Neural cell (in vitro differentiated cells): ENCODE results near the gene OR2V1. TPM values are rescaled to one million over a fixed set of nuclear protein-coding genes. Genes with fewer than 3 reads are reported as not detected.

Experiments
- H2AFZ ChIP-seq: fragments of 200-600, 300-800 bp; sonication (generic), shearing (Covaris generic); 2 replicates; pipeline ENCODE4 v1.6.0; 2014; ENCODE audit warnings: low read depth, mild to moderate bottlenecking, antibody characterized with exemption, low read length, moderate library complexity
- H3F3A ChIP-seq: fragments of 200-600 bp; shearing (Covaris generic); 2 replicates; pipeline ENCODE4 v1.6.1; 2016; ENCODE audit warnings: mild to moderate bottlenecking, moderate library complexity, mixed read lengths, antibody characterized with exemption, low read length; ENCODE audit not compliant: insufficient read depth, poor library complexity, severe bottlenecking
- H3K27ac ChIP-seq: fragments of 200-600, 300-800 bp; sonication (generic), shearing (Covaris generic); 2 replicates; pipeline ENCODE4 v1.5.1; 2014; ENCODE audit warnings: mild to moderate bottlenecking, low read length, moderate library complexity
- H3K27me3 ChIP-seq: fragments of 300-800, 200-600 bp; sonication (generic), shearing (Covaris generic); 2 replicates; pipeline ENCODE4 v1.6.0; 2014; ENCODE audit warnings: mild to moderate bottlenecking, low read depth, low read length, moderate library complexity; ENCODE audit not compliant: insufficient read depth
- H3K36me3 ChIP-seq: fragments of 300-800, 200-600 bp; sonication (generic), shearing (Covaris generic); 2 replicates; pipeline ENCODE4 v1.5.1; 2014; ENCODE audit warnings: mild to moderate bottlenecking, antibody characterized with exemption, low read length, moderate library complexity; ENCODE audit not compliant: insufficient read depth
- H3K4me2 ChIP-seq: fragments of 300-800, 200-600 bp; sonication (generic), shearing (Covaris generic); 2 replicates; pipeline ENCODE4 v1.6.0; 2014; ENCODE audit warnings: mild to moderate bottlenecking, low read length
- H3K4me3 ChIP-seq: fragments of 300-800, 200-600 bp; sonication (generic), shearing (Covaris generic); 2 replicates; pipeline ENCODE4 v1.5.1; 2014; ENCODE audit warnings: mild to moderate bottlenecking, low read length, moderate library complexity
- H3K79me2 ChIP-seq: fragments of 200-600 bp; shearing (Covaris generic); replicated peaks from 2 replicates; pipeline ENCODE4 v1.6.0; 2014; ENCODE audit warnings: mild to moderate bottlenecking, low read length, moderate library complexity; ENCODE audit not compliant: insufficient read depth
- H3K9ac ChIP-seq: fragments of 300-800, 200-600 bp; sonication (generic), shearing (Covaris generic); 2 replicates; pipeline ENCODE4 v1.6.1; 2016; ENCODE audit warnings: mild to moderate bottlenecking, low read length, mixed read lengths
- H3K9me2 ChIP-seq: fragments of 200-600 bp; shearing (Covaris generic); 2 replicates; pipeline ENCODE4 v1.6.1; 2016; ENCODE audit warnings: mild to moderate bottlenecking, low read length, mixed read lengths; ENCODE audit not compliant: insufficient read depth
- H3K9me3 ChIP-seq: fragments of 200-600, 300-800 bp; sonication (generic), shearing (Covaris generic); 2 replicates; pipeline ENCODE4 v1.6.1; 2016; ENCODE audit warnings: mild to moderate bottlenecking, mixed run types, low read length, moderate library complexity, mixed read lengths
- H4K20me1 ChIP-seq: fragments of 200-600 bp; shearing (Covaris generic); 2 replicates; pipeline ENCODE4 v1.6.1; 2016; ENCODE audit warnings: mild to moderate bottlenecking, mixed run types; ENCODE audit not compliant: insufficient read depth
- EP300 ChIP-seq: fragments of 450-650 bp; conservative IDR thresholded peaks from 2 replicates; pipeline ENCODE4 v1.6.1; 2014; ENCODE audit warnings: antibody characterized with exemption, mild to moderate bottlenecking, moderate library complexity; ENCODE audit not compliant: poor library complexity, severe bottlenecking
- EZH2 ChIP-seq: fragments of 200-600, 300-800 bp; shearing (Covaris generic), sonication (generic); IDR thresholded peaks from 2 replicates; pipeline ENCODE4 v1.6.1; 2014; ENCODE audit warnings: antibody characterized with exemption, low read length, borderline replicate concordance, mild to moderate bottlenecking; ENCODE audit not compliant: insufficient read depth, poor library complexity, severe bottlenecking
- MXI1 ChIP-seq: fragments of 450-650 bp; conservative IDR thresholded peaks from 2 replicates; pipeline ENCODE4 v1.6.1; 2014; ENCODE audit warnings: antibody characterized with exemption, mild to moderate bottlenecking; ENCODE audit not compliant: poor library complexity, severe bottlenecking
- POLR2AphosphoS5 ChIP-seq: IDR thresholded peaks from 2 replicates; pipeline ENCODE4 v1.6.1; 2012
- RAD21 ChIP-seq: fragments of 450-650 bp; conservative IDR thresholded peaks from 2 replicates; pipeline ENCODE4 v1.6.1; 2014; ENCODE audit warnings: antibody characterized with exemption, mild to moderate bottlenecking, moderate library complexity
- SMC3 ChIP-seq: fragments of 450-650 bp; conservative IDR thresholded peaks from 2 replicates; pipeline ENCODE4 v1.6.1; 2014; ENCODE audit warnings: antibody characterized with exemption, mild to moderate bottlenecking, moderate library complexity; ENCODE audit not compliant: poor library complexity
- TAF1 ChIP-seq: IDR thresholded peaks from 2 replicates; pipeline ENCODE4 v1.6.1; 2012; ENCODE audit warnings: low read depth
- polyA plus RNA-seq: library from polyadenylated mRNA; depleted of rRNA; stranded (reverse); fragments of >200 nt; gene quantifications from 2 replicates; pipeline ENCODE4 v1.2.3, GENCODE V29; 2014
- TF ChIP-seq, protein P1 (sequence below): fragments of 450-650 bp; IDR thresholded peaks from 2 replicates; pipeline ENCODE4 v1.5.1; 2014; ENCODE audit warnings: antibody characterized with exemption, mild to moderate bottlenecking, moderate library complexity; ENCODE audit not compliant: poor library complexity, severe bottlenecking
- TF ChIP-seq, protein P2 (sequence below): IDR thresholded peaks from 2 replicates; pipeline ENCODE4 v1.6.1; 2012; ENCODE audit warnings: borderline replicate concordance

The OR2V1 gene
- polyA plus RNA-seq, 1 donor from 2014 or later: not detected

DNA sequence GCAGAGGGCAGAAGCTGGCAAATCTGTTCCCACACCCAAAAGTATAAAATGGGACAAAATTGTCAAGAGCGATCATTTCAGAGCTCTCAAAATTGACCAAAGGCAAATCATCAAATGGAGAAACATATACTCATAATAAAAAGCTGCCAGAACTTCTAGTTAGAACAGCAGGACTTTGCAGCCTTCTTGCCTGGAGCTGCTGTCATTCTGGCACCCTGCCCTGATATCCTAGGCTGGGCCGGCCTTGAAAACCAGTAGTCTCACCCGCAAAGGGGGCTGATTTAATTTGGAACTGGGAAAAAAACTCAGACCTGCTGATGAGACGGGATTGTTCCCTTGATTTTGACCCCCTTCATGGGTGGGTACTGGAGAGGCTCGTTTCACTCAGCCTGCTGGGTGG lies 18.5 kb downstream of the OR2V1 start:
- peaks cover 36% of the 10 kb centered on the region for H3K27me3 ChIP-seq

DNA sequence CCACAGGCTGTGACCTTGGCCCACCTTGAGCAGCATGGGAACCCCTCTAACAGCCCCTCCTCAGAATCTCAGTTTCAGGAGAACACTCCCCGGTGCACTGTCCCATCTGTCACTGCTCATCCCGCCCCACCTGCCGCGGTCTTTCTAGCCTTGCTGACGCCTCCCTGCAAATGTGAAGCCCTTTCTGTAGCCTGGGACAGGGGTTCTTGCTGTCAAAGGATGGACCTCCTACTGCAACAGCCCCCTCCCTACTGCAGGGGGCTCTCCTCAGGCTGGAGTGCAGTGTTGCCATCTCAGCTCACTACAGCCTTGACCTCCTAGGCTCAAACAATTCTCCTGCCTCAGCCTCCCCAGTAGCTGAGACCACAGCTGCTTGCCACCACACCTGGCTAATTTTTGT lies 20.0 kb downstream of the OR2V1 start:
- Histone ChIP-seq H3K9ac (no peak overlapping the region), H3K36me3 (no peaks in the 10 kb centered on the region), H3F3A (no peaks in the 10 kb centered on the region), H3K79me2 (no peaks in the 10 kb centered on the region), H2AFZ (no peak overlapping the region), H3K27me3 (peaks cover 31% of the 10 kb centered on the region), H3K9me2 (no peaks in the 10 kb centered on the region), H4K20me1 (no peaks in the 10 kb centered on the region), H3K9me3 (peaks cover 9% of the 10 kb centered on the region), H3K4me3 (no peak overlapping the region), H3K27ac (no peak overlapping the region), H3K4me2 (no peak overlapping the region)
- TF ChIP-seq EZH2: no peak
- TF ChIP-seq RAD21: no peak
- TF ChIP-seq, protein P1, sequence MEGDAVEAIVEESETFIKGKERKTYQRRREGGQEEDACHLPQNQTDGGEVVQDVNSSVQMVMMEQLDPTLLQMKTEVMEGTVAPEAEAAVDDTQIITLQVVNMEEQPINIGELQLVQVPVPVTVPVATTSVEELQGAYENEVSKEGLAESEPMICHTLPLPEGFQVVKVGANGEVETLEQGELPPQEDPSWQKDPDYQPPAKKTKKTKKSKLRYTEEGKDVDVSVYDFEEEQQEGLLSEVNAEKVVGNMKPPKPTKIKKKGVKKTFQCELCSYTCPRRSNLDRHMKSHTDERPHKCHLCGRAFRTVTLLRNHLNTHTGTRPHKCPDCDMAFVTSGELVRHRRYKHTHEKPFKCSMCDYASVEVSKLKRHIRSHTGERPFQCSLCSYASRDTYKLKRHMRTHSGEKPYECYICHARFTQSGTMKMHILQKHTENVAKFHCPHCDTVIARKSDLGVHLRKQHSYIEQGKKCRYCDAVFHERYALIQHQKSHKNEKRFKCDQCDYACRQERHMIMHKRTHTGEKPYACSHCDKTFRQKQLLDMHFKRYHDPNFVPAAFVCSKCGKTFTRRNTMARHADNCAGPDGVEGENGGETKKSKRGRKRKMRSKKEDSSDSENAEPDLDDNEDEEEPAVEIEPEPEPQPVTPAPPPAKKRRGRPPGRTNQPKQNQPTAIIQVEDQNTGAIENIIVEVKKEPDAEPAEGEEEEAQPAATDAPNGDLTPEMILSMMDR: no peak
- no peak for TF ChIP-seq MXI1
- no peak for TF ChIP-seq SMC3
- no peak for TF ChIP-seq EP300
- no peak for TF ChIP-seq POLR2AphosphoS5
- no peak for TF ChIP-seq TAF1

More for the DNA sequence above, 18.5 kb downstream of the OR2V1 start:
- H3K79me2 ChIP-seq: no peaks in the 10 kb centered on the region
- no peak overlapping the region for H3K4me3 ChIP-seq
- H3K9me2 ChIP-seq: no peaks in the 10 kb centered on the region
- no peak overlapping the region for H2AFZ ChIP-seq
- H3K9ac ChIP-seq: no peak overlapping the region
- H3K4me2 ChIP-seq: no peak overlapping the region
- no peaks in the 10 kb centered on the region for H4K20me1 ChIP-seq
- peaks cover 9% of the 10 kb centered on the region for H3K9me3 ChIP-seq
- H3F3A ChIP-seq: no peaks in the 10 kb centered on the region
- no peak for TF ChIP-seq MXI1
- TF ChIP-seq, protein P1: no peak
- TF ChIP-seq RAD21: no peak
- TF ChIP-seq, protein P2, sequence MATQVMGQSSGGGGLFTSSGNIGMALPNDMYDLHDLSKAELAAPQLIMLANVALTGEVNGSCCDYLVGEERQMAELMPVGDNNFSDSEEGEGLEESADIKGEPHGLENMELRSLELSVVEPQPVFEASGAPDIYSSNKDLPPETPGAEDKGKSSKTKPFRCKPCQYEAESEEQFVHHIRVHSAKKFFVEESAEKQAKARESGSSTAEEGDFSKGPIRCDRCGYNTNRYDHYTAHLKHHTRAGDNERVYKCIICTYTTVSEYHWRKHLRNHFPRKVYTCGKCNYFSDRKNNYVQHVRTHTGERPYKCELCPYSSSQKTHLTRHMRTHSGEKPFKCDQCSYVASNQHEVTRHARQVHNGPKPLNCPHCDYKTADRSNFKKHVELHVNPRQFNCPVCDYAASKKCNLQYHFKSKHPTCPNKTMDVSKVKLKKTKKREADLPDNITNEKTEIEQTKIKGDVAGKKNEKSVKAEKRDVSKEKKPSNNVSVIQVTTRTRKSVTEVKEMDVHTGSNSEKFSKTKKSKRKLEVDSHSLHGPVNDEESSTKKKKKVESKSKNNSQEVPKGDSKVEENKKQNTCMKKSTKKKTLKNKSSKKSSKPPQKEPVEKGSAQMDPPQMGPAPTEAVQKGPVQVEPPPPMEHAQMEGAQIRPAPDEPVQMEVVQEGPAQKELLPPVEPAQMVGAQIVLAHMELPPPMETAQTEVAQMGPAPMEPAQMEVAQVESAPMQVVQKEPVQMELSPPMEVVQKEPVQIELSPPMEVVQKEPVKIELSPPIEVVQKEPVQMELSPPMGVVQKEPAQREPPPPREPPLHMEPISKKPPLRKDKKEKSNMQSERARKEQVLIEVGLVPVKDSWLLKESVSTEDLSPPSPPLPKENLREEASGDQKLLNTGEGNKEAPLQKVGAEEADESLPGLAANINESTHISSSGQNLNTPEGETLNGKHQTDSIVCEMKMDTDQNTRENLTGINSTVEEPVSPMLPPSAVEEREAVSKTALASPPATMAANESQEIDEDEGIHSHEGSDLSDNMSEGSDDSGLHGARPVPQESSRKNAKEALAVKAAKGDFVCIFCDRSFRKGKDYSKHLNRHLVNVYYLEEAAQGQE: no peak
- no peak for TF ChIP-seq SMC3
- no peak for TF ChIP-seq EZH2
- TF ChIP-seq EP300: no peak
- TF ChIP-seq TAF1: no peak
- no peak for TF ChIP-seq POLR2AphosphoS5
- no peaks in the 10 kb centered on the region for H3K36me3 ChIP-seq
- H3K27ac ChIP-seq: no peak overlapping the region
